Ovary (tissue), 9 donors: ENCODE measurements around the gene TMEM164. TPM values are rescaled to one million over a fixed set of nuclear protein-coding genes. Genes with fewer than 3 reads are reported as not detected.

Source experiments
- DNase-seq, 5 donors: peaks; one replicate each; pipeline ENCODE4 v3.0.0-alpha.2; 2019 to 2020
- H3K27ac ChIP-seq, 2 donors: fragments of 200-600 bp; one replicate each; pipeline versions ENCODE4 v1.5.1 to v1.8.0; 2019 to 2022
- H3K27me3 ChIP-seq: fragments of 200-600 bp; one replicate; pipeline ENCODE4 v1.8.0; 2022
- H3K36me3 ChIP-seq: fragments of 200-600 bp; sonication (generic); one replicate; pipeline ENCODE4 v1.5.1; 2019
- H3K4me1 ChIP-seq: one replicate; pipeline ENCODE4 v1.8.1; 2013; ENCODE audit warnings: mild to moderate bottlenecking, moderate library complexity; ENCODE audit not compliant: insufficient read depth
- H3K4me3 ChIP-seq: fragments of 200-600 bp; sonication (generic); one replicate; pipeline ENCODE4 v1.5.1; 2017
- H3K9me3 ChIP-seq, 2 donors: fragments of 200-600 bp in 1 of 2; sonication (generic) in 1 of 2; one replicate each; pipeline versions ENCODE4 v1.5.1 to v1.8.1; 2013 to 2019; ENCODE audit warnings: mild to moderate bottlenecking in 1 of 2, moderate library complexity in 1 of 2
- CTCF ChIP-seq, 3 donors: fragments of 450-650 bp in 2 of 3; fragments of 200-600 bp in 1 of 3; IDR thresholded peaks; one replicate each; pipeline versions ENCODE4 v1.5.1 to v1.8.0; 2016 to 2022; ENCODE audit warnings: antibody characterized with exemption in 3 of 3, mild to moderate bottlenecking in 1 of 3
- EP300 ChIP-seq: sonication (generic); formaldehyde crosslinking; IDR thresholded peaks from one replicate; pipeline ENCODE4 v1.6.1; 2017; ENCODE audit warnings: antibody characterized with exemption
- POLR2A ChIP-seq: fragments of 450-650 bp; IDR thresholded peaks from one replicate; pipeline ENCODE4 v1.6.1; 2017; ENCODE audit warnings: antibody characterized with exemption, mild to moderate bottlenecking, moderate library complexity
- WGBS, 3 donors: extraction: QIAGEN DNeasy Blood & Tissue Kit in 1 of 3; methylation state at CpG; one replicate each; pipeline versions ENCODE4 v1.1.5 to v1.1.7; 2013 to 2017; 5-methylcytosine and 5-hydroxymethylcytosine counted together
- intact Hi-C, 4 donors: fragments of 100-400 bp; cut with DNase I; formaldehyde crosslinking; loops; one replicate each; pipeline versions ENCODE4 v1.11.0 to v1.15.1; 2022 to 2023
- polyA plus RNA-seq, 2 donors: library from polyadenylated mRNA; stranded (reverse); fragments of 200-250 nt in 1 of 2; fragments of 350-450 nt in 1 of 2; fragmentation: Illumina TruSeq in 1 of 2; extraction: RNeasy Lipid Tissue Mini Kit (QIAGEN cat#74804) in 1 of 2; gene quantifications; one replicate each; pipeline ENCODE4 v1.2.3, GENCODE V29; 2013 to 2014
- total RNA-seq, 7 donors: library from RNA; depleted of rRNA in 2 of 7; stranded (reverse); fragments of >200 nt in 2 of 7; fragmentation: NEBNext Ultra II Directional in 3 of 7; extraction: Animal tissue kit (Norgen Biotek cat#: 25700) in 3 of 7; gene quantifications; one replicate each; pipeline versions ENCODE4 v1.1.0 to v1.2.4, GENCODE V29; 2016 to 2023
- donor health status: DM: no; HTN: no; CAD: no; lungs with moderate emphysema.
- donor health status: DM: no; HTN: no; CAD: no.
- donor health status: Bipolar disorder and iron deficiency.
- donor health status: DM: yes; HTN: yes; CAD: no.
- donor health status: DM: no; HTN: no; CAD: no.
- donor health status: DM: yes; HTN: yes; CAD: no.

TMEM164 gene
- total and polyA plus RNA-seq, 9 donors: 17.5 to 59.4 (median 32.4) TPM

- DNase-seq: no peak
- H3K27me3 ChIP-seq: no peaks in the 10 kb centered on the region
- peaks cover 12% of the 10 kb centered on the region for H3K4me1 ChIP-seq
- intact Hi-C loops: loop anchor here in 1 of 4 donors (10.0 kb wide), 1 partner anchor 139 kb away; the partner anchor contains the start of gene AMMECR1
- H3K4me3 ChIP-seq: no peak overlapping the region
- no peaks in the 10 kb centered on the region for H3K9me3 ChIP-seq
- H3K36me3 ChIP-seq: no peaks in the 10 kb centered on the region
- TF ChIP-seq POLR2A: no peak
- TF ChIP-seq EP300: no peak
- TF ChIP-seq CTCF (IDR thresholded peaks at IDR 0.05): no peak
- no peak overlapping the region for H3K27ac ChIP-seq
- WGBS, 3 donors: 65 to 73% (median 69%) methylated on average over 3 of the region's 3 CpGs
These were observed 172.8 kb downstream of the TMEM164 start for GRCh38 chrX:110175696-110176095.

GRCh38 chrX:110178179-110178865, 175.4 kb downstream of the TMEM164 start:
- Histone ChIP-seq H3K27me3 (no peaks in the 10 kb centered on the region), H3K4me3 (no peak overlapping the region), H3K9me3 (no peaks in the 10 kb centered on the region), H3K27ac (no peak overlapping the region), H3K36me3 (no peaks in the 10 kb centered on the region), H3K4me1 (peaks cover 3% of the 10 kb centered on the region)
- intact Hi-C loops: loop anchor here in 1 of 4 donors (10.0 kb wide), 1 partner anchor 136 kb away; the partner anchor contains the start of gene AMMECR1
- WGBS, 3 donors: 78 to 83% (median 79%) methylated on average over 5 of the region's 5 CpGs
- no peak for DNase-seq
- TF ChIP-seq CTCF (IDR thresholded peaks at IDR 0.05): no peak
- no peak for TF ChIP-seq EP300
- TF ChIP-seq POLR2A: no peak

- H3K9me3 ChIP-seq: no peaks in the 10 kb centered on the region
- peak in 4 of 5 donors; percentile 48 to 69 (median 59) for DNase-seq
- no peaks in the 10 kb centered on the region for H3K36me3 ChIP-seq
- intact Hi-C loops: no loop called here
- H3K27ac ChIP-seq: no peak overlapping the region
- H3K4me1 ChIP-seq: no peaks in the 10 kb centered on the region
- no peak overlapping the region for H3K4me3 ChIP-seq
- no peaks in the 10 kb centered on the region for H3K27me3 ChIP-seq
- TF ChIP-seq POLR2A (no peak), EP300 (no peak), CTCF (IDR thresholded peaks at IDR 0.05) (no peak)
- 39 to 52% (median 47%) methylated on average over 5 of the region's 5 CpGs for WGBS, 3 donors
These were observed 177.4 kb downstream of the TMEM164 start for GRCh38 chrX:110180176-110180927.

GRCh38 chrX:110180928-110181310, 178.0 kb downstream of the TMEM164 start:
- Histone ChIP-seq H3K27ac (no peak overlapping the region), H3K27me3 (no peaks in the 10 kb centered on the region), H3K4me3 (no peak overlapping the region), H3K36me3 (no peaks in the 10 kb centered on the region), H3K9me3 (no peaks in the 10 kb centered on the region), H3K4me1 (no peaks in the 10 kb centered on the region)
- TF ChIP-seq EP300: no peak
- TF ChIP-seq CTCF (IDR thresholded peaks at IDR 0.05): no peak
- TF ChIP-seq POLR2A: no peak
- WGBS, 3 donors: 36 to 44% (median 38%) methylated on average over 6 of the region's 6 CpGs
- DNase-seq: no peak
- intact Hi-C loops: no loop called here
